Measurements from ENCODE around the gene PSMB7.

The PSMB7 gene

DNA sequence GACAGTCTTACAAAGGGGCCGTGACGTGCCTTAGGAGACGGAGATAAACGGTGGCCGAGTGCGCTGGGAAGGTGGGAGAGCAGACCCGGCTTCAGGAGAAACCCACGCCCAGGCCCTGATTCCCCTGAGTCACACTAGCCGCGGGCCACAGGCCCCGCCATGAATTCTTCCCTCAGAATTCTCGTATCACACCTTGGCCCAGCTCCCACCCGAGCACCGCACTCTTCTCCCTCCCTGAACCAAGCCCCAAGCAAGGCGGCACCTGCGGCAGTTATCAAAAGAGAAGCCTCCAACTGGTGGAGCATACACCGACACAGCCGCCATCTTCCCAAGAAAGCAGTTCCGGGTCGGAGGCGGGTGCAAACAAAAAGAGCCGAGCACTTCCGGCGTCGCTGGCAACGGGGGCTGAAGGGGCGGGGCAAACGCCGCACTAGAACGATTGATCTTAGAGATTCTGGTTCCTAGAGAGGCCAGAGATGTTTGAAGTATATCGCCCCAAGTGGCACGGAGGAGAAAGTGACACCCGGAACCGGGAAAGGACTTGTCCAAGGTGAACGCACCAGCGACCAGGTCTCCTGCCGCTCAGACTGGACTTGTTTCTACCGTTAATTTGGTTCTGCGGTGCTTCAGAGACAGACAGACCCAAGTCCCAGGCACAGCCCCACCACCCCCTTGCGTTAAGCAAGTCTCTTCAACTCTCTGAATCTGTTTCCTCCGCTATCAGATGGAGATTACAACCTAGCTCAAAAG lies at the start of gene PSMB7:
PSMB7 (minus strand) TSS at position 341 of the 750 bp plus-strand sequence; CDS start at position 324, 17 bp downstream.
- DNase-seq = peak; percentile 97

DNA sequence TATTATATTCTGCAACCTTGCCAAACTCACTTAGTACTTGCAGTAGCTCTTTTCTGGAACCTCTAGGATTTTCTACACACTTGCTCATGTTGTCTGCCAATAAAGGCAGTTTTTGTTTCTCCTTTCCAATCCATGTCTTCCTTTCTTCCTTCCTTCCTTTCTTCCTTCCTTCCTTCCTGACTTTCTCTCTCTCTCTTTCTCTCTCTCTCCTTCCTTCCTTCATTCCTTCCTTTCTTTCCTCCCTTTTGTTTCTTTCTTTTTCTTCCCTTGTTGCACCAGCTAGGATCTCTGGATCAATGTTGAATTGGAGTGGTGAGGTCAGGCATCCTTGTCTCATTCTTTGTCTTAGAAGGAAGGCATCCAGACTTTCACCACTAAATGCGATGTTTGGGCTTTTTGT lies 47.5 kb upstream of the PSMB7 start:
- no peak for DNase-seq

DNA sequence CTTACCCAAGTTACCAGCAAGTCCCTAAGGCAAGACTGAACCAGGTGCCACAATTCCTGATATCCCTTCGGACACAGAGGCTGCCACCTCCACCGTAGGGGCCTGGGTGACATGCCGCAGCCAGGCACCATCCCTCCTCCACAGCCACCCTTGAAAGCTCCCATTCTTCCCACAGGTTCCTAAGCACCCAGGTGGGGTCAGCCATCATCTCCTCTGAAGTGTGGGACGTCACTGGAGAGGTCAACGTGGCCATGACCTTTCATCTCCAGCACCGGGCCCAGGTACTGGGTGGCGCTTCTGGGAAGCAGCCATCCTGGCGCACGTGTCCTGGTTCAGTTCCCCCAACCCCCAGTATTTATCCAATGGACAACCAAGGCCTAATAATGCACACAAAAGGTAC lies 43.2 kb upstream of the PSMB7 start:
- no peak for DNase-seq

DNA sequence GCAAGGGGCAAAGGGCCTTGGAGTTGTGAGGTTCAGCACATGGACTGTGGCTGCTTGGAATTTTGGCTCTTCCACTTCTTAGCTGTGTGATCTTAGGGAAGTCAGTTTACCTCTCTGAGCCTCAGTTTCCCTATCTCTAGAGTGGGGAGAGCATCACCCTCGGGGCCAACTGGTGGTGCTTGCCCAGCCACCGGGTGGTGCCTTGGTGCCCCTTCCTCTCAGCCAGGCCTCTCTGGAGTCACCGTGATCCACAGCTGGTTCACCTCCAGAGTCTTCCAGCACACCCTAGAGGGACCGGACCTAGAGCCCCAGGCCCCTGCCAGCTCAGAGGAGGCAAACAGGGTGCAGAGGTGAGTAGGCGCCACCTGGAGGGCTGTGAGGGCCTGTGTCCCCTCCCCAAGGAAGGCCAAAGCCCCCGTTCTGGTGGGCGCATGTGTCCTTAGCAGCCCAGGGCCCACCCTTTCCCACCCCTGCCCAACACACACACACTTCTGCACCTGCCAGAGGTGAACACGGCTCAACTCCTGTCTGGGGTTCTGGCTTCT lies 42.7 kb upstream of the PSMB7 start:
- no peak for DNase-seq

DNA sequence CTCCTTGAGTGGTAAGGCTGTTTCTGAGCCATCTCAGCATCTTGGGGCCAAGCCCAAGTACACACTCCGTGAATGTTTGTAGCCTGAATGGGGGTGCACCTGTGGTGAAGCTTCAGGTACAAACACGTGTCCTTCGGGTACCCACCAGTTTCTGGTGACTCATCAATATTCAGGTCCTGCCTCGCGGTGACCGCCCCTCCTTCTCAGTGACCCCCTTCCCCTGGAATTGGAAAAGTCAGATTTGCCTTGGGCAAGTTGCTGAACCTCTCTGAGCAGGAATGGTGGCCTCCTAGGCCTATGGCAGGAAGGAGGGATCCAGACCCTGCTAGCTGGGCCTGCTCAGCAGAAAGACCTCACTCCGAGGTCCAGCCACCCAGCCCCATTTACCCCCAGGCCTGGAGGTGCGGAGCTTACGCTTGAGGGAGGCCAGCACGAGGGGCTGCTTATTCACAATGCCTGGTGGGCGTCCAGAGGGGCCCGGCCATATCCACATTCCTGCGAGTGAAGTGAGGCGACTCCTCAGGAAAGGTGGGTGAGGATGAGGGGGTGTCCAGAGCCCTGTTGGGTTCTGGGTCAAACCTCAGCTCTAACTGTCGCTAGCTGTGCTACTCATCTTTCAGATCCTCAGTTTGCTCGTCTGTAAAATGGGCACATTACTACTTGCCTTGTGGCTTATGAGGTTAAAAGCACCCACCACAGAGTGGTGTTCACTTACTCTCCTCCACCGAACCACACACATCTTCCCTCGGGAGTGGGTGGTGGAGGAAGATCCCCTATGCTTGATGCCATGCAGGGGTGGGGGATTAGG lies 42.0 kb upstream of the PSMB7 start:
- DNase-seq = no peak

DNA sequence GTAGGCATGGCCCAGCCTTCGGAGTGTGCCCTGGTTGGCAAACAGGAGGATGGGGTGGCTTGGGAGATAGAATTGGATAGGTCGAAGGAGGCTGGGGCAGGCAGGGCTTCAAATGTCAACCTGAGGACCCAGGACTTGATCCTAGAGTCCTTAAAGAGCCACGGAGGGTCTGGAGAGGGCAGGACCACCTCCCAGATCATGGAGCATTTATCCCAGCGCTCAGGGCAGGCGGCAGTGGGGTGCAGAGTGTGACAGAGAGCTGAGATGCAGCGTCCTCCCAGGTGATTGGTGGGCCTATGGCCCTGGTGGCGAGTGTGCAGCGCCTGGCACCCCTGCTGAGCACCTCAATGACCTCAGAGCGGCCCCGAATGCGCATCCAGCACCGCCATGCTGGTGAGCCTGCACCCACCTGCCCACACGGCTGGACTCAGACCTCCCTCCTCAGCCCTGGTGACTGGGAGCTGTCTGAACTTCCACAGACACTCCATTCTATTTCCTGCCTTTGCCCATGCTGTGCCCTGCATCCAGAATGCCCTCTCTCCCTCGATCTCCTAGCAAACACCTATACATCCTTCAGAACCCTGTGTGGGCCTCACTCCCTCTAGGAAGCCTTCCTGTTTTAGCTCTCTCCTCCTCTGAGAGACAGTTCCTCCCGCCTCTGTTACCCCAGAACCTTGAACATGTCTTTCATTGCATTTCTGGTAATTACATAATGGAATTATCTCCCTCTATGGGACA lies 41.3 kb upstream of the PSMB7 start:
- DNase-seq = no peak

DNA sequence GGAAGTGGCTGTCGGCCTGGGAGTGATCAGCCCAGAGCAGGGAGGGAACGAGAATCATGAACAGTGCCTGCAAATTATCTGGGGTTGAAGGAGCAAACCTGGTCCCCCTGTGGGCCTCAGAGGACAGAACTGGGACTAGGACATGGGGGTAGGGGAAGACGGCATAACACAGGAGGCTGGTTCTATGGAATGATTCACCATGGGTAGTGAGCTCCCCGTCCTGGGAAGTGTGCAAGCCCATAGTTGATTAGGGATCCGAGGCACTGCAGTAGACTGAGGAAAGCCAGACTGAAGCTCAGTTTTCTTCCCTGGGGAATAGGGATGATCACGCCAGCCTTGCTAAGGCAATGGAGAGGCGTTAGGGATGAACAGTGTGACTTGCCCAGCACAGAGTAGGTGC lies 40.6 kb upstream of the PSMB7 start:
- DNase-seq = no peak

DNA sequence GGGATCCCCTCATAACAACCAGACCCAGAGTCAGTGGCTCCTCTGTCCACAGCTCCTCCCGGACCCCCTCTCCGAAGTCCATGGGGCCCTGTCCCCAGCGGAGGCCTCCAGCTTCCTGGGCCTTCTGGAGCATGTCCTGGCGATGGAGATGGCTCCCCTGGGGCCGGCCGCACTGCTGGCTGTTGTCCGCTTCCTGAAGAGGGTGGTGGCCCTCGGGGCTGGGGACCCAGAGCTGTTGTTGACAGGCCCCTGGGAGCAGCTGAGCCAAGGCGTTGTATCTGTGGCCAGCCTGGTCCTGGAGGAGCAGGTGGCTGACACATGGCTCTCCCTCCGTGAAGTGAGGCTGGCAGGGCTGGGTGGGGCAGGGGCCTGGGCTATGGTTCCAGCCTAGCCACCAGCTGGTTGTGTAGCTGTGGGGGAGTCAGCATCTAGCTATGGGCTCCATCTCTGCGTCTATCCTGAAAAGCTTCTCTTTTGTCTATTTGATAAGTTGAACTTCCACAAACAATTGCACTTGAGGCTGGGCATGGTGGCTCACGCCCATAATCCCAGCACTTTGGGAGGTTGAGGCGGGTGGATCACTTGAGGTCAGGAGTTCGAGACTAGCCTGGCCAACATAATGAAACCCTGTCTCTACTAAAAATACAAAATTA lies 39.7 kb upstream of the PSMB7 start:
- no peak for DNase-seq

DNA sequence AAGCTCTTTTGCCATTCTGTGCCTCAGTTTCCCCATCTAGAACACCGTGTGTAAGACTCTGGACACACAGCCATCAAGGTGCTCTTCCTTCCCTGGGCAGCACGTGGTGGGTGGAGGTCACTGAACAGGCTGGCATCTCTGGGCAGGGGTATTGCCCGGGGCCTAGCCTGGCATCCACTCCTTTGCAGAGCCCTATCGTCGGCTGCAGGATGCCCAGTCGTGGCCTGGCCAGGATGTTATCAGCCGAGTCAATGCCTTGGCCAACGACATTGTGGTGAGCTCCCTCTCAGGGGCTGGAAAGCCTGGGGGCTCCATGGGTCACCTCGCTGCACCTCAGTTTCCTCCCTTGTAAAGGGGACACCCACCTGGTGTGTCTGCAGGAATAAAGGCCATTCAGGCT lies 39.1 kb upstream of the PSMB7 start:
- DNase-seq = no peak

DNA sequence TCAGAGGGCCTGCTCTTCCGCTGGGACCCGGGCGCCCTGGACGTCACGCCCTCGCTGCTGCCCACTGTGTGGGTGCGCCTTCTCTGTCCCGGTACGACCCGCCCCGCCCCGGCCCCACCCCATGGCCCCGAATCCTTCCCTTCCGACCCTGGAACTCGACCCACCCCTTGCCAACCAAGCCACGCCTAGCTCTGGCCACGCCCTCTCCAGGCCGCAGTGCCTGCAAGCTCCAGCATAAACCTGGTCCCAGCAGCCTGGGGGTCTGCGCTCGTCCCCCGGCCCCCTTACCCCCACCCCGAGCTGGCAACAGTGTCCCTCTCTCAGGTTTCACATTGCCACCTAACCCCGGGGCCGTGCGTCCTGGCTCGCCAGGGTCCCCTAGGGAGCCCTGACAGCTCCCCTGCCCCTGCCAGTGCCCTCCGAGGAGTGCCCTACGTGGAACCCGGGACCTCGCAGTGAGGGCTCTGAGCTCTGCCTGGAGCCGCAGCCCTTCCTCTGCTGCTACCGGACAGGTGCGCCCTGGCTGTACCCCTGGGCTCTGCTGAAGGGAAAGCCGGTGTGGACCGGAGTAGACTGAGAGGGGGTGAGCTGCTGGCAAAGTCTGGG lies 38.4 kb upstream of the PSMB7 start:
- no peak for DNase-seq

DNA sequence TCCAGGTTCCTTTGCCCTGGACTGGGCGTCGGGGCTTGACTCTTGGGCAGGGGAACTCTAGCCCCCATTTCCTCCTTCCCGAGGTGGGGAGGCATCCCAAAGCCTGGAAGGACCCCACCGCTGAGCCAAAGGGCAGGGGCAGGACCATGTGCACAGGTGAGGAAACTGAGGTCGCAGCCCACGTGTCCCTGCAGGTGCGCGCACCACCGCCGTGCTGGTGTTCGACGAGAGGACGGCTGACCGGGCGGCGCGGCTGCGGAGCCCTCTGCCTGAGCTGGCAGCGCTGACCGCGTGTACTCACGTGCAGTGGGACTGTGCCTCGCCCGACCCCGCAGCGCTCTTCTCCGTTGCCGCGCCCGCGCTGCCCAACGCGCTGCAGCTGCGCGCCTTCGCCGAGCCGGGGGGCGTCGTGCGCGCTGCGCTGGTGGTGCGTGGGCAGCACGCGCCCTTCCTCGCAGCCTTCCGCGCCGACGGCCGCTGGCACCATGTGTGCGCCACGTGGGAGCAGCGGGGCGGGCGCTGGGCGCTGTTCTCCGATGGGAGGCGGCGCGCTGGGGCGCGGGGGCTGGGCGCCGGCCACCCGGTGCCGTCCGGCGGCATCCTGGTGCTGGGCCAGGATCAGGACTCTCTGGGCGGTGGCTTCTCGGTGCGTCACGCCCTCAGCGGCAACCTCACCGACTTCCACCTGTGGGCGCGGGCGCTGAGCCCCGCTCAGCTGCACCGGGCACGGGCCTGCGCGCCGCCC lies 37.8 kb upstream of the PSMB7 start:
- no peak for DNase-seq

DNA sequence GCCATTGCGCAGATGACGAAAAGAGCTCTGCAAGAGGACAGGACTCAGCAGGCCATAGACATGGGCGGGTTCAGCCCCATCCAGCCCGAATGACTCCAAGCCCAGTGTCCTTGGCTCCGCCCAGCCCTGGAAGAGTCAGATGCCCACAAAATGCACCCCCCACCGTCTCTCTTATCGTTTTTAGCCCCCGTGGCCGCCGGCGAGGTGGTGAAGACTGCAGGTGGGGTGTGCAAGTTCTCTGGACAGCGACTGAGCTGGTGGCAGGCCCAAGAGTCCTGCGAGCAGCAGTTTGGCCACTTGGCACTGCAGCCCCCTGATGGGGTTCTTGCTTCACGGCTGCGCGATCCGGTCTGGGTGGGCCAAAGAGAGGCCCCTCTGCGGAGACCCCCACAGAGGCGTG lies 37.1 kb upstream of the PSMB7 start:
- no peak for DNase-seq

DNA sequence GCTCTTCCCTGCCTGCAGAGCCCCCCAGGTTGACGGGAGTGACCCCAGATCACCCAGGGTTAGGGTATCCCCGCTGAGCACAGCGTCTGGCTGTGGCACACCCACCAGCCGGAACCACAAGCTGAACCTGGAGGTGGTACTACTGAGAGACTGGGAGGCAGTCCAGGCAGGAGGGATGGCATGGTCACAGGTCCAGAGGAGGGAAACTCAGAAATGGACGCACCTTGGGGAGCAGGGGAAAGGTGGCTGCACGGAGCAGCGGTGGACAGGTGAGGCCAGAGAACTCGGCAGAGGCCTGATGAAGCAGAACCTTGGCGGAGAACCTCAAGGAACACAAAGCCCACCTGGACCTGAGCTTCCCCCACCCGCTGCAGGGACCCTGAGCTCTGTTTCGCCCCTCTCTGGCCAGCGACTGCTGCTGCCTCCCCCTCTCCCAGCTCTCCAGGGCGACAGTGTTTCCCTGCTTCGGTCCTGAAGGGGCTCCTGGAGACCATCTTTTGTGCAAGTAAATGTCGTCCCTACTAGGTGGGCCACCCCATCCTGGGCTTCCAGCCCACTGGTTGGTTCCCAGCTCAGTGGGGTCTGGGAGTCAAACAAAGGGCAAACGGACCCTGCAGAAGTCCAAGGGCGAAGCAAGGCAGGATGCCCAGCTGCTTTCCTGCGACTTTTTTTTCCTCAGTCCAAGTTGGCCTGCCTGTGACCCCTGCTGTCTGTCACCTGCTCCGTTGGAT lies 35.9 kb upstream of the PSMB7 start:
- no peak for DNase-seq

DNA sequence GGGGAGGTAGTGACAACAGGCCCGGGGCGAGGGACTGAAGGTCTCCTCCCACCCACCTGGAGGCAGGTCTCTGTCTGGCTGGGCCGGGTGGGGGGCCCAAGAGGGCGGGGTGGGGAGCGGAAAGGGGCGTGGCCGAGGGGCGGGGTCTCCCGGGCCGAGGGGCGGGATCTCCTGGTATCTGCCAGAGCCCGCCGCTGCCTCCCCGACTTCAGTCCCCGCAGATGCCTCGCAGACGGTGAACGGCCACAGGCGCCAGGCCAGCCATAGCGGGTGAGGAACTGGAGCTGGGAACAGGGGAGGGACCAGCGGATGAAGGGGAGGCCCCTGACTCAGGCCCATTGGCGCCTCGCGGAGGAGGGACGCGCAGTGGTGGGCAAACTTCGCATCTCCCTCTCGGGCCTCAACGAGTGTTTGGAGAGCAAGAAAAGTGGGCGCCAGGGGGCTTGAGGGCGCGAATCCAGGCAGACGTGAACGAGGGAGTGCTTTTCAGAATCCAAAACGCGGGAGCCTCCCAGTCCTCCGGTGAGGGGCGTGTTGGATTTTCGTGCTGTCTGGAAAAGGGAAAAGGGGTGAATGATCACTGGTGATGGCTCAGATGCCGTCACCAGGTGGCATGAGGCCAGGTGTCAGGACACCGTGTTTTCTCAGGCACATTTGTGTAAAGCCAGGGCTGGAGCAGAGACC lies 35.1 kb upstream of the PSMB7 start, which contains the start of gene ADGRD2:
ADGRD2 (plus strand) TSS at position 211 of the 684 bp plus-strand sequence. CDS start 1,216 bp downstream, outside the sequence.
- no peak for DNase-seq

DNA sequence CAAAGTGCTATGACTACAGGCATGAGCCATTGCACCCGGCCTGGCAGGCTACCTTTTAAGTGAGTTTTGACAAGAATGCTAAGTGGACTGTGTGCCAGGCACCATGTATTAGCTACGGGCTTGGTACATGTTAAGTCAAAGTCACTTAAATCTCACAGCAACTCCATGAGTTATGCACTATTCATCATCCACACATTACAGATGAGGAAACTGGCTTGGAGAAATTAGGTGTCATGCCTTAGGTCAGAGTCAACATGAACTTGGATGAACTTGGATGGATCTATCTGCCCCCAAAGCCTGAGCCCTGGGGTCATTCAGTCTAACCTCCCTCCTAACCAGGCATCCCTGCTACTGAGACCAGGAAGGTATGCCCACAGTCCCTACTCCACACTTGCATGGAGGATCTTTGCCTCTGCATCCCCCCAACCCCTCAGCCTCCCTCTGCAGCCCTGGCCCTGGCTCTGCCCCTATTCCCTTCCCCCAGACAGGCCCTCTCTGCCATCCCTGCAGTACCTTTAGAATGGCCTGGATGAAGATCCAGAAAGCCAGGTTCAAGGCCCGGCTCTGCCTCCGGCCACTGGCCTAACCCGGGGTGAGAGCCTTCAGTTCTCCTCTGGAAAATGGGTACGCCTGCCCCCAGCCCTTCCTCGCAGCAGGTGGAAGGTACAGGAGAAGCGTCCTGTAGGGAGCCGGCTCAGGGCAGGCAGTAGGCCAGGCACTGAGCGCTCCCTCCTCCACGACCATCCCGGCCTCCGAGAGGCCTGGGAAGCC lies 34.3 kb upstream of the PSMB7 start:
- DNase-seq = no peak

DNA sequence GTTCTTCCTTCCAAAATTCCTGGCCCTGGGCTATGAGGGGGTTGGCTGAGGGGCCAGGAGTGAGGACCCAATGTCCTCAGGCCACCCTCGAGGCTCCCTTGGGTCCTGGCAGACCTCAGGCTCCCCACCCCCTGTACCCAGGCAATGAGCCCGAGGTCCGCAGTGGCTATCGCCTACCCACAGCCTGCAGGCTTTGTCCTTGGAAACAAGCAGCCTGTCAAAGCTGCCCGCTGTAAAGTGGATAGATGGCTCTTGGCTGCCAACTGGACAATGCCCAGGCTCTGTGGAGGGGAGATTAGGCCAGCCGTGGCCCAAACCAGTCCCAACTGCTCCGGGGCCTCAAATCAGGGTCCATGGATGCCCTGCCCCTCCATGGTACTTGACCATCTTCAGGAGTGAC lies 32.8 kb upstream of the PSMB7 start:
- DNase-seq = no peak

DNA sequence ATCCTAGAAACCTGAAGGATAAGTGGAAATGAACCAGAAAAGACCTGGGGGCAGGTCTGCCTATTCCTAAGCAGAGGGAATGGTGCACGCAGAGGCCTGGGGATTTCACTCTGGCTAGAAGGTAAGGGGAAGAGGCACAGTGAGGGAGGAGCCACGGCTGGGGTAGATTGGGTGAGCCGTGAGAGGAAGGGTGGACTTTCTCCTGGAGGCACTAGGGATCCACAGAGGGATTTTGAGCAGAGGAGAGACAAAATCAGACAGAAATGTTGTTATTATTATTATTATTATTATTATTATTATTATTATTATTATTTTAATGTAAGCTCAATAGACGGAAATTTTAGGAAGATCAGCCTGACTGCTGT lies 32.0 kb upstream of the PSMB7 start:
- no peak for DNase-seq

DNA sequence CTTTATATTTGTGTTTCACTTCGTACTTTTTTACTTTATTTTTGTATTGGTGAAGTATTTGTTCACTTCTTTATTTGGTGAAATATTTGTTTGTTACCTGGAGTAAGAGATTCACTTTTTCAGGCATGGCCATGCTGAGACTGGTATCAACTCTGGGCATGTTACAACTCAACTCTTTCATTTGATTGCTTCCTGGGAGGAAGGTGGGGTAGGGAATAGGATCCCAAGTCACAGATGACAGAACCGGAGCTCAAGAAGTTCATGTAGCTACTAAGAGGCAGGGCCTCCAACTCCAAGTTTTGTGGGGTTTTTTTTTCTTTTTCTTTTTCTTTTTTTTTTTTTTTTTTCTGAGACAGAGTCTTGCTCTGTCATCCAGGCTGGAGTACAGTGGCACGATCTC lies 28.9 kb upstream of the PSMB7 start:
- DNase-seq = no peak

DNA sequence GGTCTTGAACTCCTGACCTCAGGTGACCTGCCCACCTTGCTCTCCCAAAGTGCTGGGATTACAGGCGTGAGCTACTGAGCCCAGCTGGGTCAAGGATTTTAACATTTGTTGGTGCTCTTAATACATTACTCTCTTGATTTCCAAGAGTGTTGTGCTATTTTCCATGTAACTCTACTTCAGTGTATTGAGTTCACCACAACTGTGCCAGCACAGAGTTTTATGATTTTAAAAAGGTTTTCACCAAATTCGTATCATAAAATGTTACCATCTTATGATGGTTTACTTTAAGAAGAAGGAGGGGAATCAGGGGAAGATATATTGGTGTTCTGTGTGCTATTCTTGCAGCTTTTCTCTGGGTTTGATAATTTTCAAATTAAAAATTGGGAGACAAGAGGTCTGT lies 28.4 kb upstream of the PSMB7 start:
- no peak for DNase-seq

DNA sequence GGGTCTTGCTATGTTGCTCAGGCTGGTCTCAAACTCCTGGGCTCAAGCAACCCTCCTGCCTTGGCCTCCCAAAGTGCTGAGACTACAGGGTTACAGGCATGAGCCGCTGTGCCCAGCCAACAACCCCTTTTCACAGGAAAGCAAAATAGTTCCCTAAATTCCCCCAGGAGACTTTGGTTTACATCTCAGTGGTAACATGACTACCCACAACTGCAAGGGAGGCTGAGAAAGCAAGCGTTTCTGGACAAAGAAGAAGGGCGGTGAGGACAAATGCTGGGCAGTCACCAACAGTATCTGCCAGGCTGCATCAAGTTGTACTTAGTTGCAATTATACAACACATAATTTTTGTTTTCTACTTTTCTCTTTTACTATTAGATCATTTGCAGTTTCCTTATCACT lies 27.6 kb upstream of the PSMB7 start:
- no peak for DNase-seq

Data from NCI-H510A treated with DMSO at 0.1 percent for 48 hours (cell line).